Measurements from ENCODE around the gene HOXA4.
A peak's percentile ranks its signal among the peaks of the same experiment; 100 is the strongest.

Gene HOXA4

GRCh38 chr7:27098578-27099451 lies 31.7 kb downstream of the HOXA4 start:
- TF ChIP-seq CTCF (conservative IDR thresholded peaks at IDR 0.05; ENCODE audit: low read depth, low read length), result no peak
- no peak overlapping the region for H3K4me3 ChIP-seq (ENCODE audit: low read depth, low read length)
- DNase-seq (ENCODE audit: low read depth), result no peak

- no peak overlapping the region for H3K4me3 ChIP-seq (ENCODE audit: low read depth, low read length)
- no peak for TF ChIP-seq CTCF (conservative IDR thresholded peaks at IDR 0.05; ENCODE audit: low read depth, low read length)
- DNase-seq (ENCODE audit: low read depth), result no peak
Measured at GRCh38 chr7:27097686-27098577, 32.6 kb downstream of the HOXA4 start.

GRCh38 chr7:27096768-27097514 lies 33.6 kb downstream of the HOXA4 start:
- DNase-seq (ENCODE audit: low read depth), result no peak
- H3K4me3 ChIP-seq (ENCODE audit: low read depth, low read length), result no peak overlapping the region
- no peak for TF ChIP-seq CTCF (conservative IDR thresholded peaks at IDR 0.05; ENCODE audit: low read depth, low read length)

GRCh38 chr7:27095897-27096767 lies 34.4 kb downstream of the HOXA4 start, which contains the start of gene HOXA1:
Gene HOXA1, minus strand, starts transcription at chr7:27096000. Its CDS starts 88 bp downstream, at chr7:27095912.
- H3K4me3 ChIP-seq (ENCODE audit: low read depth, low read length), result peak within 1 kb of the TSS; percentile 29
- DNase-seq (ENCODE audit: low read depth), result peak; percentile 14
- no peak for TF ChIP-seq CTCF (conservative IDR thresholded peaks at IDR 0.05; ENCODE audit: low read depth, low read length)

GRCh38 chr7:27095050-27095896 lies 35.3 kb downstream of the HOXA4 start:
- TF ChIP-seq CTCF (conservative IDR thresholded peaks at IDR 0.05; ENCODE audit: low read depth, low read length), result no peak
- no peak overlapping the region for H3K4me3 ChIP-seq (ENCODE audit: low read depth, low read length)
- no peak for DNase-seq (ENCODE audit: low read depth)
